SKM-1 treated with dmso at 0.1 percent for 144 hours (cell line): ENCODE measurements around the gene HNF1B.

Source experiments
- DNase-seq: peaks from one replicate; lab custom pipeline; 2025; ENCODE audit not compliant: unreplicated experiment; lab: John Stamatoyannopoulos, UW

Gene HNF1B

DNA sequence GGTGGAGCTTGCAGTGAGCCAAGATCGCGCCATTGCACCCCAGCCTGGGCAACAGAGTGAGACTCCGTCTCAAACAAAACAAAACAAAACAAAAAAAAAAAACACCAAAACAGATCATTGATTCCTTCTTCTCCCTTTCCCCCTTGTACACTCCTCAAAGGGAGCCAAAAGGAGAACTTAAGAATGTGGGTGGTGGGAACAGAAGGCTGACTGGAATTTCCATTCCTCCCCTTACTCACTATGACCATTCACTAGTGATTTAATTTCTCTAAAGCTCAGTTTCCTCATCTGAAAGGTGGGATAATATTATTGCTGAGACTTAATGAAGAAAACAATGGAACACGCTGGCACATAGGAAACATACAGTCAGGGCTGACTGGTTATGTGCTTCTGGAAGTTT, 17.1 kb upstream of the HNF1B start:
- DNase-seq, result no peak

DNA sequence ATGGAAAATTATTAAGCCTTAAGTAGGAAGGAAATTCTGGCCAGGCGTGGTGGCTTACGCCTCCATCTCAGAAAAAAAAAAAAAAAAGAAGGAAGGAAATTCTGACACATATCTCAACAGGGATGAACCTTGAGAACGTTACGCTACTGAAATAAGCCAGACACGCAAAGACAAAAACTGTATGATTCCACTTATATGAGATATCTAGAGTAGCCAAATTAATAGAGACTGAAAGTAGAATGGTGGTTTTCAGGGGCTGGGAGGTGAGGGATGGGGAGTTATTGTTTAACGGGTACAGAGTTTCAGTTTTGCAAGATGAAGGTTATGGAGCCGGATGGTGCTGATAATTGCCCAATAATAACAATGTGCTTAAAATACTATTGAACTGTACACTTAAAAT, 16.2 kb upstream of the HNF1B start:
- no peak for DNase-seq

DNA sequence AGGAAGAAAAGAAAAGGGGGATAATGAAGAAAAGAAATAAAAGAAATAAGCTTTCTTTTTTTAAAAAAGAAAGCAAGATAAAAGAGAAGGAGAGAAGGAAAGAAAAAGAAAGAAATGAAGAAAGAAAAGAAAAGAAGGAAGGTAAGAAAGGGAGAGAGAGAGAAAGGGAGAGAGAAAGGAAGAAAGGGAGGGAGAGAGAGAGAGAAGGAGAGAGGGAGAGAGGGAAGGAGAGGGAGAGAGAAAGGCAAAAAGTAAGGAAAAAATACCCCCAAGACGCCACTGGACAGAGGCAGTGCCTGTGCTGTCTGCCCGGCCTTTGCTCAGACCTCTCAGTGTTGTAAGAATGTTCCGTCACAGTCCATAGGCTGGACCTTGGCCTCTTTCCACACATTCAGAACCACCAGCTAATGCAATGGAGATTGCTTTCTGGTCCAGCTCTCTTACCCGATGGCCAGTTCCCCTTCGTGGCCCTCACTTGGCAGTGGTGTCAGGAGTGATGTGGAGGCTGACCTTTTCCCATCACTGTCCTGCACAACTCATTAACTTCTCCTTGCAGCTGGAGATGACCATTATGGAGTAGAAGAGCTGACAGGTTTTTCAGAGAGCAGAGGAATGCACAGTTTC, 14.3 kb upstream of the HNF1B start:
- no peak for DNase-seq

DNA sequence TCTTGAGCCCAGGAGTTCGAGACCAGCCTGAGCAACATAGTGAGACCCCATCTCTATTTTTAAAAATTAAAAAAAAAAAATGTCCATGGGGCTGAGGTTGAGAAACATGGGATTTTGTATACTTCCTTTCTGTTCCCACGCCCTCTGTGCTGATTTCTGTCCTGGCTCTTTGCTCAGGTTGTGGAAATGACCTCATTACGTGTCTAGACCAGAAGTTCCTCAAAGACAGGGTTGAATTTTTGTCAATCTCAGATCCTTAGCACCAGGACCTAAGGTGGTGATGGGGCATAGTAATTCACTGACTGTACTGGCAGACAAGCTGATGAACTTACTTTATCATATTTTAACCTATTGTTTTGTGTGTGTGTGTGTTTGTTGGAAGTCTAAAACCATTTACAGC, 11.2 kb upstream of the HNF1B start:
- no peak for DNase-seq

DNA sequence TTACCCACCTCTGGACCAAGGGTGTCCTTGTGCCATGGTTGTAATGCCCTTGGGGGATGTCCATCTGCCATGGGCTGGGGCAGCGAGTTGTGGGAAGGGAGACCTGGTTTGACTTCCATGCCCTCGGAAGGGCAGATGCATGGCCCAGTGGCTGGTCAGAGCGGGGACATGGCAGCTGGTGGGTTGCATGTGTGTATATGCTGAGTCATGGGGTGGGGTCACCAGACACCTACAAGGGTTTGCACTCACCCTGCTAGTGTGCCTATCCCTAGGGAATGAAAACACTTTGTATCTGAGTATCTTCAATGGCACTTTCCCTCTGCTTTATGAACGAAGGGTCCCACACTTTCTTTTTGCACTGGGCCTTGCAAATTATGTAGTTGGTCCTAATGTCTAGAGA, 10.6 kb upstream of the HNF1B start:
- no peak for DNase-seq

DNA sequence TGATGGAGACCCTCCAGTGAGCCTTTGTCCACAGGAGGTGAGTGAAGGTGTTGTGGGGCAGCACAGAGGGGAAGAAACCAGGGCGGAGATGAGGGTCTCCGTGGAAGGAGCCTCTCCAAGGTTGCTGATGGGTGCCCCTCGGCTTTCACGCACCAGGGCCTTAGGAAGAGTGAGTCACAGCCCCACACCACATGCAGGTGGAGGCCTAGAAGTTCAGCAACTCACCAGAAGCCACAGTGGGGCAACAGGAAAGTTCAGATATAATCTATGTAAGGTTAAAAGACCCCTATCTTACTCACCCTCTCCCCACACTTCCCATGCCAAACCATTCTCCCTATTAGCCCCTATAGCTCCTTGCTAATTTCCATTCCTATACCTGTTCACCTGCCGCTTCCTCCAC, 9.5 kb upstream of the HNF1B start:
- DNase-seq, result no peak

DNA sequence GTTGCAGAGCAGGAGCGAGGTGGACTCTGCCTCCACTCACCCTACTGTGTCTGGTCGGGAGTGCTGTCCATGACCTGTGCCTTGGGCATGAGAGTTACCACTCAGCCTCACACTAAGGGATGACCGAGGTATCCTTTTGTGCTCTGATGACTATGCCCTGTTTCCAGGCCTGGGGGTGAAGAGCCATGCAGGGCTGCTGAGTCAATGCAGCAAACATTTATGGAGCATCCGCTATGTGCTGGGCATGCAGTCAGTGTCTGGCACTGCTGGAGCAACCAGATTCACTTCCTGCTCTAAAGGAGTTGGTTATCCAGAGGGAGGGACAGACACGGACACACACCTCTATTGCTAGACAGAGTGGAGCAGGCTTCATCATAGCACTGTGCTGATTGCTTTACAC, 7.6 kb upstream of the HNF1B start:
- DNase-seq, result no peak

DNA sequence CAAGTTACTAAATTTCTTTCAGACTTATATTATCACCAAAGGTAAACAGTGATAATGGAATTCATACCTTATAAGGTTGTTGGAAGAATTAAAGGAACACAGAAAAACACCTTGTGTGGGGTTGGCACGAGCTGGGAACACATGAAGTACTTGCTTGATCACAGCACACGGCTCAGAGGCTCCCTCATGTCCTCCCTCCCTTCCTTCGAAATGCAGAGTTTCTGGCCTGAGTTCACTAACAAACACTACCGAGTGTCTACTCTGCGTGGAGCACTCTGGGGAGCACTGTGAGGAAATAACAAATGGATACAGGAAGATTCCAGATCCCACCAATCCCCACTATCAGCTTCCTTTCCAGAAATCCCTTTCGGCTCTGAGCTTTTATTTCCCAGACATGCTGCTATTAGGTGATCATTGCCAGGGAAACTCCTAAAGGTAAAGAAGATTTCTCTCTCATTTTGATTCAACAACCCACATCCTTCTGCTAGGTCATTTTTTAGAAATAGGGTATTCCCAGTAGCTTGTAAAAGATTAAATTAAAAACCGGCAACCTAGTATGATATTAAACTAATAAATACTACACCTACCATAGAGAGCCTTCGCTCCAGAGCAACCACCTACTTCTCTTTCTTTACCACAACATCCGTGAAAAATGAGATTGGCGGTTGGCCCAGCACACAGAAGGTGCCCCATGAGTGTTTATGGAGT, 6.1 kb upstream of the HNF1B start:
- DNase-seq, result no peak

DNA sequence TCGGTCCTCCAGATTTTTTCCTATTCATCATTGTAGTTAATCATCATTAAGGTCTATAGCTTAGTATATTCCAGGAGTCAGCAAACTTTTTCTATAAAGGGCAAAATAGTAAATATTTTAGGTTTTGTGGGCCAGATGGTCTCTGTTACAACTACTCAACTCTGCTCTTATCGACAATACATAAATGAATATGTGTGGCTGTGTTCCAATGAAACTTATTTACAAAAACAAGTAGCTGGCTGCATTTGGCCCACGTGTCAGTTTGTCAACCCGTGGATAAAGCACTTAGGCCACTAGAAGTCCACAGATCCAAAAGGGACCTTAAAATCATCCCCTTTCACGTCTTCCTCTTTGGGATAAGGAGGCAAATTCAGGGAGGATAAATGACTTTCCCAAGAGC, 5.4 kb upstream of the HNF1B start:
- DNase-seq, result no peak

DNA sequence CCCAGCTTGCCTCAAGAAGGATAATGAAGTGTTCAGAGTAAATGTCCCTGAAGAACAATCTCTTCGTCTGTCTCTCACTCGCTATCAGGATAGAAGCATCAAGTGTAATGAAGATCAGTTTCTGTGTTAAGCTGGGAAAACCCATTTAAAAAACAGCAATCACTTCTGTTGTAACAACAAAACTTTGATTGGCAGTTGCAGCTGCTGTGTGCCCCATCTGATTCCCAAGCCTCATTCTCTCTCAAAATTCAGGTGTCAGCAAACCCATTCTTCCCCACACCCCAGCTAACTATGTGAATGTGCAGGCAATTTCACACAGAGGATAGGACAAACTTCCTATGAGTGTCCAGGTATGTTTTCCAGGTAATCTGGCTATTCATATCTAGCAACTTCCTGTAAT, 2.4 kb upstream of the HNF1B start:
- no peak for DNase-seq

DNA sequence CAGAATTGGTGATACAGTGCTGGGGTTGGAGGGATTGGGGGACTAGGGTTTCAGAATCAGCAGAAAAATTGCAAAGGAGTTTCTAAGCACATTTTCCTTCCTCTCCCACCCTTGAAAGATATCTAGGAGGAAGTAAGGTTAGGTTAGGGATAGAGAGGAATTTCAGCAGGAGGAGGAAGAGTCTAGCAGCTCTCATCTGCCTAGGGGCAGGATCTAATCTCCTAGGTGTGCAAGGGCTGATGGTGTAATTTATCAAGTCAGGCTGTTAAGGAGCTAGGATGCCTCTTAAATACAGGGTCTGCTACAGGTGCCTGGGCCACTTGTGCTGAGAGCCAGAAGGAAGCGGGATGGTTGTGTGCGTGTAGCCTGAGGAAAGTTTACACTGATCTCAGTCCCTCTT, 1.8 kb upstream of the HNF1B start:
- DNase-seq, result no peak

DNA sequence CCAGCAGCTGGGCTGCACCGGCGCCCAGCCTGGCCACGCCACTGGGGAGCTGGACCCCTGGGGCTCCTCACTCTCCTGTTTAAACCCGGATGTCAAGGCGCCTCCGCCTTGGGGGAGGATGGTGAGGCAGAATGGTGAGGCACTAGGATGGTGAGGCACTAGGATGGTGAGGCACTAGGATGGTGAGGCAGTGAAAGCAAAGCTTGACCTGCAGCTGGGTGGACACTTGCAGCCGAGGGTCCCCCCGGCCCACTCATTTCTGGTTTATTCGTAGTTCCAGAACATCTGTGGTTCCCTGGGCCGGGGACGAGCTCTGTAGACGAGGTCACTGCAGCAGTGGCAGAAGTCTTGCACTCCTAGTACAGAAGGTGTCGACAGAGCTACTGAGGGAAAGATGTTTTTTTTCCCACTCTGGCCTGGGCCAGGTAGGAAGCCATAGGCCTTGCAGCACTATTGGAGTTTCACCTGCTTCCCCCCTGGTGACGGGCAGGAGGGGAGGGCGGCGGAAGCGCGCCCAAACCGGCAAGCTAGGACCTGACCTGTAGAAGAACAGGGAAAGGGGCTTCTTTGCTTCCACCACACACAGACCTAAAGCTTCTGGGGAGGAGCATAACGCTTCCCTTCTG, 1.1 kb upstream of the HNF1B start:
- no peak for DNase-seq

DNA sequence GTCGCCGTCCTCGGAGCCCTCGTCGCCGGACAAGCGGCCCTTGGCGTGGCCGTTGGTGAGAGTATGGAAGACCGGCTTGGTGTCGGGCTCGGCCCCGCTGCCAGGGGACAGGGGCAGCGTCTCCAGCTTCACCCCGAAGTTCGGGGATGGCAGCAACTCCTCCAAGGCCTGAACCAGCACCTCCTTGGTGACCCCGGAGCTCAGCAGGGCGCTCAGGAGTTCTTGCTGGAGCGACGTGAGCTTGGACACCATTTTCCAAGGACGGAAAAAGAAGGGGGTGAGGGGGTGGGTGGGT, 279 bp downstream of the HNF1B start:
- no peak for DNase-seq

DNA sequence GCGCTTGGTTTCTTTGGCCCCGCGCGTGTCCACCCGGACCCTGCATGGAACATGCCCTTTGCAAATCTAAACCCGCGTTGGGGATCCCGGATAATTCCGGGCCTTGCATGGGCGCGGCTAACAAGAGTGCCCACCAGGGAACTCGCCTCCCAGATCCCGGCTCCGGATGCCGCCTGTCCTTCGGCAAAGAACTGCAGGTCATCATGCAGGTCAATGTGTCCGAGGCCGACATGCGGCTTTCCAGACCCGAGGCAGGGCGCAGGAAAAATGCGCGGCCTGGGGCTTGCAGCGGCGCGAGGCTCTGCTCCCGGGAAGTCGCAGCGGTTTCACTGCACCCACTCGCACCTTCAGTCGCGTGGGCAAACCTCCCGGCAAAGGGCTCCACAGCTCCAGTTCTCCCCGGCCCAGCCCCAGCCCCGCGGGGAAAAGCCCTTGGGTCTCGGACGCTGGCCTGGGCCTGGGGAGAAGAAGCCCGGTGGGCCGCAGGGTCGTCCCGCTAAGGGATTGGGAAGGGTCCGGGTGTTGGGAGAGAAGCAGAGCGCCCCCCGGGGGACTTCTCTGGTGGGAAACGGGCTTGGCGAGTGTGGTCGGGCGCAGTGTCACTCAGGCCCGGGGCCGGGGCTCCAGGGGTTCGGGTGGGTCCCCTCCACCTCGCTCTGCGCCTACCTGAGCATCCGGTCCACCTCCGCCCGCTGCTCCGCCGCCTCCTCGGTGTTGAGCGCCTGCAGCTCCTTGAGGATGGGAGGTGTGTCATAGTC, 805 bp downstream of the HNF1B start:
- no peak for DNase-seq

DNA sequence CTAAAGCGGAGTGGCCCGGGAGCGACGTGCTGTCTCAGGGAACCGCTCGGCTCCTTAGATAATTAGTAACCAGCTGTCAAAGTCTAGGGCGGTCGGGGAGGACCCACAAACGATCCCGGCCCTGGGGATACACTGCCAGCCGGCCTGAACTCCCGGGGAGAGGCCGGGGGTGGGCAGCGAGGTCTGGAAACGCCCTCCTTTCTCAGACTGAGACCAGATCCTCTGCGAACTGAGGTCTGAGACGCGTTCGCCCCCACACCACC, 1.3 kb downstream of the HNF1B start:
- no peak for DNase-seq

DNA sequence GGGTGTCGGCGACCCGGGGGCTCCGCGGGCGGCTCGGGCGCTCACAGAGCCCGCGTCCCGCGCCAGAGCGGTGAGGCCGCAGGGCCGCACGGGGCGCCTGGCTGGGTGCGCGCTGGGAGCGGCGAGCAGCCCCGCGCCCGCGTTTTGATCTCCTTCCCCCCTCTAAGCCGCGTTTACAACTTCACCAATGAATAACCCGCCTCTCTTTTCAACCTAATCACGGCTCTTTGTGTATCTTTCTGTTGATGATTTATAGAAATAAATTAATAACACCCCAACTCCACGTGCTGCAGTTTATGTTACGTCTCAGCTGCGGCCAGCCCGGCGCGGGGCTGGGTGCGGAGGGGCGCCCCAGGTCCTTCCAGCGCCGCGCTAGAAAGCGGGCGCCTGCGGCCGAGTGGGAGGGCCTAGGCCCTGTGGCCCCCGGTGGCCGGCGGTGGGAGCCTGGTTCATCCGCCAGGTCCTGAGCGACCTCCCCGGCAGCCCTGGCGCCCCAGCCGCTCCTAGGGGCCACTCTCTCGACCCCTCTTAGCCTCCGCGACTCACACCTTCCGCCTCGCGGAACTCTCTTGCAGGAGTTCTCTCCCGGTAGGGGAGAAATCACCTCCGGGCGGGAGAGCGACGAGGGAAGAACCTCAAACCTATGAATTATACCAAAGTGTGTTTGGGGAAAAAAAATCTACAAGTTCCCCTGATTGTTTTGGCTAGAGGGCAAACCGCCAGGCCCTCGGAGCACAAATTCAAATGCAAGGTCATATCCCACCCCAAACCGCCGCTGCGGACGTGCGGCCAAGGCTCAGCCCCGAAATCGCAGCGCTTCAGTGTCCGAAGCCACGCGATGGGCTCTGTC, 1.9 kb downstream of the HNF1B start:
- DNase-seq, result no peak

DNA sequence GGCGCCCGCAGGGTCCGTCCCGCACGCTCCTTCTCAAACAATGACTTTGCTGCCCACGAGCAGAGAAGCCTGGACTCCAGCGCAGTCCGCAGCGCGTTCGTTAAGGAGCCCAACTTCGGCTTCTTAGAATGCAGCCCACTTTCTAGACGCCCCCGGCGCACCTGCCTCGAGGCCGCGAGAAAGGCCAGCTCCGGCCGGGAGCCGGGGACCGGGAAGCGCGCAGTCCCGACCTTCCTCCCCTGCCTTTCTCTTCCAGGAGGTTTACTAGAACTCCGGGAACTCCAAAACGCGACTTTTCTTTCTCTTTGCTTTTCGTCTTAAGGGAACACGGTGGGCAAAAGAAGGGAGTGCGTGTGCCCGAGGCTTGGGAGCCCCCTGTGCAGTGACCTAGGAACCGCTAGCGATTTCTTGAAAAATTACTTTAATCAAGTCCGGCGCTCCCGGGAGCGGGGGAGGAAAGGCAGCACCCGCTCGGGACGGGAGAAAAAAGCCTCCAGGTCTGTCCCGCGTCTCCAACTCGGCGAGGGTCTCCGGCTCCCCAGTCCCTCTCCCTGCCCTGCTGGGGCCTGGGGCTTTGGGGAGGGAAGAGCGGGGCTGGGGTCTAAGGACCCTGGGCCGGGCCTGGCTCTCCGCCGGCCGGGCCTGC, 2.6 kb downstream of the HNF1B start:
- DNase-seq, result no peak

DNA sequence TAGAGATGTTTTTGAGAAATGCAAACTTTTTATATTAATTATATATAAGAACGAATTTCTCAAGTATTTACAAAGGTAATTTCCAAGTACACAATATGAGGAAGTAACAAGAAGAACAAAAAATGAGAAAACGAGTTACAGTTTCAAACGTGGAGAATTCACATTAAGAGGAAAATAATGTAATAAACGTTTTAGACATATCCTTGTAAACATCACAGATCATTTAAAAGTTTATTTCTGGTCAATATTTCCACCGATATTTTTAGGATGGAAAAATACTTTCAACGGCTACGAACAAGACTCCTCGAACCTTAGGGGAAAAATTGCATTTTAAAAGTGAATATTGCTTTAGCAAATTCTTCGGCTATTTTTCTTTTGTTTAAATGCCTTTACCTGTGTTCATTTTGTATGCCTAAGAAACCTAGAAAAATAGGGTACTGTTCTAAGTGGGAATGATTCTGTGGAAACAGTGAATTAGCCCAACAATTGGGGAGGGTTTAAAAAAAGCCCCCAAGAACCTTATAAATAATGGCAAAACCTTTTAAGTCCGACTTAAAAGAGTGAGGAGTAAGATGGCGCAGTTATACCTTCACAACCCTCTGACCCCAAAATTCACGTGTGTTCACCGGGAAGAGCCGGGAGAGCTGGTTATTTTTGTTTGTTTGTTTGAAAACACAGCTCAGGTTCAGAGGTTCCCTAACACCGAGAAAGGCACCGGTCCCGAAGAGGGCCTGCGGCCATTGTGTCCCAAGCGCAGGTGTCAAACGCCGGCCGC, 3.3 kb downstream of the HNF1B start:
- DNase-seq, result no peak

DNA sequence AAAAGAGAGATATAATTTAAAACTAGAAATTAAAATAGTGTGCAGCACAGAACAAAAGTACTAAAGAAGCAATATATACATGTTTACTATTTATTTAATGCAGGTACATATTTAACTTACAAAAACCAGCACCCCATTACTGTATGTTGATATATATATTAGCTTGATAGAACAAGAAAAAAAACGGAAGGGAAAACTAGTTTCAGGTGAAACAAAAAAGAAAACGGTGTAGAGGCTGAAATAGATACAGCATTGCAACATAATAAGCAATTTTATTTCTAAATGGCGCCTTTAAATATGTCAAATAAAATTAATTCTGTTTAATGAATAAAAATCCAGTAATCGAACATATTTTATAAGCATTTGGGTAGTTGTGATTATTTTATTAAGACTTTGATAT, 3.9 kb downstream of the HNF1B start:
- DNase-seq, result no peak

DNA sequence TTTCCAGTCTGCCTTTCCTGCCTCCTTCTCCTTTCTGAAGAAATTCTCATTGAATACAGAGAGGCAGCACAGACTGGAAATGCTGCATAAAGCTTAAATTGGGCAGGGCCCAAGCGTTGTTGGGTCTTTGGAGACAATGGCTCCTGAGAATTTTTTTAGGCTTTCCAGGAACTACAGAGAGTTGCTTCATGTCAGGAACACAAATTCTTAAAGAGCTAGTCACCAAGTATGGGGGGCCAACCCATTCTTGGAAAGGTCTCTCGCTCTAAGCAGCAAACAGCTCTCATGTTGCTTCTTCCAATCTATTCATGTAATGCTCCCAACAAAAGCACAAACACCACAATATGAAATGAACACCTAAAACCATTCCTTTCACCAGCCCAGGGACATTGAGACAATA, 6.9 kb downstream of the HNF1B start:
- DNase-seq, result no peak
